ENCODE measurements around the gene GOLM1. TPM values are rescaled to one million over a fixed set of nuclear protein-coding genes. Genes with fewer than 3 reads are reported as not detected.

Gene GOLM1
- total RNA-seq, 2 donors from 2014 or later = 337 to 393 TPM

GRCh38 chr9:86116425-86116824 is 17.1 kb upstream of the GOLM1 start:
- Histone ChIP-seq H3K27ac (no peak overlapping the region), H3K4me1 (no peaks in the 10 kb centered on the region), H3K4me3 (no peak overlapping the region), H3K27me3 (no peaks in the 10 kb centered on the region), H3K9ac (ENCODE audit: low read depth in 2 of 2, low read length in 2 of 2) (no peak overlapping the region), H3K36me3 (no peaks in the 10 kb centered on the region), H3K9me3 (no peaks in the 10 kb centered on the region)
- DNase-seq = no peak
- TF ChIP-seq CTCF (IDR thresholded peaks at IDR 0.05) = no peak
- intact Hi-C loops (cut with DNase I) = no loop called here

GRCh38 chr9:86115886-86116285 is 16.5 kb upstream of the GOLM1 start:
- Histone ChIP-seq H3K27ac (no peak overlapping the region), H3K36me3 (no peaks in the 10 kb centered on the region), H3K4me1 (no peaks in the 10 kb centered on the region), H3K4me3 (no peak overlapping the region), H3K9me3 (no peaks in the 10 kb centered on the region), H3K9ac (ENCODE audit: low read depth in 2 of 2, low read length in 2 of 2) (no peak overlapping the region), H3K27me3 (no peaks in the 10 kb centered on the region)
- no peak for TF ChIP-seq CTCF (IDR thresholded peaks at IDR 0.05)
- DNase-seq = no peak
- intact Hi-C loops (cut with DNase I) = no loop called here

GRCh38 chr9:86112057-86112456 is 12.7 kb upstream of the GOLM1 start:
- Histone ChIP-seq H3K27ac (no peak overlapping the region), H3K27me3 (no peaks in the 10 kb centered on the region), H3K4me1 (no peaks in the 10 kb centered on the region), H3K9ac (ENCODE audit: low read depth in 2 of 2, low read length in 2 of 2) (no peak overlapping the region), H3K4me3 (no peak overlapping the region), H3K9me3 (no peaks in the 10 kb centered on the region), H3K36me3 (no peaks in the 10 kb centered on the region)
- no peak for TF ChIP-seq CTCF (IDR thresholded peaks at IDR 0.05)
- DNase-seq = no peak
- intact Hi-C loops (cut with DNase I) = no loop called here

GRCh38 chr9:86102626-86103025 is 3.3 kb upstream of the GOLM1 start:
- Histone ChIP-seq H3K4me1 (peaks cover 4% of the 10 kb centered on the region), H3K27me3 (no peaks in the 10 kb centered on the region), H3K9me3 (no peaks in the 10 kb centered on the region), H3K27ac (no peak overlapping the region), H3K4me3 (no peak overlapping the region), H3K9ac (ENCODE audit: low read depth in 2 of 2, low read length in 2 of 2) (no peak overlapping the region), H3K36me3 (no peaks in the 10 kb centered on the region)
- TF ChIP-seq CTCF (IDR thresholded peaks at IDR 0.05) = no peak
- intact Hi-C loops (cut with DNase I) = no loop called here
- DNase-seq = no peak

- TF ChIP-seq CTCF (IDR thresholded peaks at IDR 0.05) = no peak
- DNase-seq = peak; percentile 80
- H3K4me3 ChIP-seq = peak overlapping the region; percentile 81
- no peaks in the 10 kb centered on the region for H3K36me3 ChIP-seq
- peak overlapping the region; percentile 79 to 94 for H3K9ac ChIP-seq (ENCODE audit: low read depth in 2 of 2, low read length in 2 of 2)
- H3K27me3 ChIP-seq = no peaks in the 10 kb centered on the region
- peaks cover 4% of the 10 kb centered on the region for H3K4me1 ChIP-seq
- intact Hi-C loops (cut with DNase I) = no loop called here
- H3K27ac ChIP-seq = peak overlapping the region; percentile 77
- H3K9me3 ChIP-seq = no peaks in the 10 kb centered on the region
Measured at GRCh38 chr9:86099701-86100364, 475 bp upstream of the GOLM1 start.

Measured in colonic mucosa (tissue), 4 donors.